Suprapubic skin (tissue), 4 donors: Measurements from ENCODE around the gene ZNF497. TPM values are rescaled to one million over a fixed set of nuclear protein-coding genes. Genes with fewer than 3 reads are reported as not detected.
A peak's percentile ranks its signal among the peaks of the same experiment; 100 is the strongest.

Source experiments
- DNase-seq, 2 donors: peaks; one replicate each; pipeline ENCODE4 v3.0.0-alpha.2; 2019; ENCODE audit warnings: low spot score in 2 of 2
- H3K27ac ChIP-seq: fragments of 200-600 bp; sonication (generic); one replicate; pipeline ENCODE4 v1.5.1; 2019
- H3K27me3 ChIP-seq: fragments of 200-600 bp; sonication (generic); one replicate; pipeline ENCODE4 v1.5.1; 2019
- H3K36me3 ChIP-seq: fragments of 200-600 bp; sonication (generic); one replicate; pipeline ENCODE4 v1.5.1; 2019
- H3K4me1 ChIP-seq: fragments of 200-600 bp; sonication (generic); one replicate; pipeline ENCODE4 v1.5.1; 2019
- H3K4me3 ChIP-seq: fragments of 200-600 bp; sonication (generic); one replicate; pipeline ENCODE4 v1.5.1; 2019; ENCODE audit warnings: mild to moderate bottlenecking
- H3K9me3 ChIP-seq: fragments of 200-600 bp; sonication (generic); one replicate; pipeline ENCODE4 v1.5.1; 2019
- CTCF ChIP-seq, 2 donors: fragments of 200-600 bp in 1 of 2; fragments of 450-650 bp in 1 of 2; sonication (generic) in 1 of 2; IDR thresholded peaks; one replicate each; pipeline ENCODE4 v1.5.1; 2016 to 2019; ENCODE audit warnings: antibody characterized with exemption in 2 of 2, mild to moderate bottlenecking in 1 of 2, moderate library complexity in 1 of 2
- EP300 ChIP-seq: sonication (generic); formaldehyde crosslinking; IDR thresholded peaks from one replicate; pipeline ENCODE4 v1.6.1; 2017; ENCODE audit warnings: antibody characterized with exemption
- POLR2A ChIP-seq, 2 donors: fragments of 450-650 bp; IDR thresholded peaks; one replicate each; pipeline ENCODE4 v1.6.1; 2017; ENCODE audit warnings: antibody characterized with exemption in 2 of 2, mild to moderate bottlenecking in 2 of 2, moderate library complexity in 2 of 2
- POLR2AphosphoS5 ChIP-seq, 3 donors: sonication (generic); formaldehyde crosslinking; IDR thresholded peaks; one replicate each; pipeline ENCODE4 v1.6.1; 2017; ENCODE audit warnings: antibody characterized with exemption in 3 of 3
- WGBS: methylation state at CpG from one replicate; pipeline ENCODE4 v1.1.5; 2018; 5-methylcytosine and 5-hydroxymethylcytosine counted together
- total RNA-seq, 4 donors: library from RNA; depleted of rRNA; stranded (reverse); fragments of >200 nt; gene quantifications; one replicate each; pipeline ENCODE4 v1.1.0, GENCODE V29; 2016

ZNF497 gene
- total RNA-seq, 4 donors from 2014 or later = 2.4 to 4.8 (median 3.4) TPM

- Histone ChIP-seq H3K9me3 (no peaks in the 10 kb centered on the region), H3K36me3 (peaks cover 41% of the 10 kb centered on the region), H3K27me3 (no peaks in the 10 kb centered on the region), H3K27ac (peak overlapping the region; percentile 55), H3K4me3 (peak overlapping the region; percentile 86), H3K4me1 (peaks cover 20% of the 10 kb centered on the region)
- TF ChIP-seq POLR2AphosphoS5 (IDR thresholded peaks at IDR 0.05) = no peak
- no peak for TF ChIP-seq EP300
- no peak for TF ChIP-seq CTCF (IDR thresholded peaks at IDR 0.05)
- no peak for TF ChIP-seq POLR2A (IDR thresholded peaks at IDR 0.05)
- WGBS = 14% methylated on average over 7 of the region's 7 CpGs
- DNase-seq = no peak
Measured at GRCh38 chr19:58304748-58305064, 57.8 kb downstream of the ZNF497 start.

Other genes starting within 250 kb of the ZNF497 start
- gene ZNF329, start 212.0 kb downstream of the ZNF497 start, total RNA-seq = 10 to 100 TPM in 1 of 4 donors, 1 to 10 TPM in 3; 6.5 to 11.6 (median 9.9) TPM
- 10 to 100 TPM; 26.8 to 70.2 (median 36.5) TPM for gene ZNF274, start 179.7 kb downstream of the ZNF497 start, total RNA-seq
- 10 to 100 TPM; 44.4 to 55.4 (median 48.9) TPM for gene ZNF544, start 133.8 kb downstream of the ZNF497 start, total RNA-seq
- 10 to 100 TPM in 1 of 4 donors, 1 to 10 TPM in 3; 8.3 to 15.6 (median 8.7) TPM for gene ZNF8, start 83.8 kb downstream of the ZNF497 start, total RNA-seq
- 10 to 100 TPM; 36.9 to 70.3 (median 42.1) TPM for gene ERVK3-1, start 57.4 kb downstream of the ZNF497 start, total RNA-seq
- gene ZSCAN22, start 35.8 kb downstream of the ZNF497 start, total RNA-seq = 1 to 10 TPM; 4.3 to 7.6 (median 5.6) TPM
- gene A1BG, start 9.3 kb downstream of the ZNF497 start, total RNA-seq = 10 to 100 TPM in 2 of 4 donors, 1 to 10 TPM in 2; 1.0 to 14.9 (median 8.1) TPM
- gene ZNF837, start 18.3 kb upstream of the ZNF497 start, total RNA-seq = 1 to 10 TPM; 2.6 to 6.2 (median 4.3) TPM
- gene RPS5, start 24.5 kb upstream of the ZNF497 start, total RNA-seq = 1,000 to 10,000 TPM; 1,253 to 2,519 (median 2,306) TPM
- 10 to 100 TPM in 2 of 4 donors, 1 to 10 TPM in 1, not detected in 1; 3.9 to 13.7 (median 13.6) TPM for gene RNF225, start 32.9 kb upstream of the ZNF497 start, total RNA-seq
- gene ZNF584, start 45.9 kb upstream of the ZNF497 start, total RNA-seq = 10 to 100 TPM; 15.8 to 21.2 (median 17.4) TPM
- gene ZNF132, start 77.4 kb upstream of the ZNF497 start, total RNA-seq = 1 to 10 TPM; 1.7 to 2.9 (median 2.3) TPM
- gene ZNF324B, start 88.9 kb upstream of the ZNF497 start, total RNA-seq = 10 to 100 TPM in 3 of 4 donors, 1 to 10 TPM in 1; 9.7 to 28.7 (median 13.8) TPM
- 10 to 100 TPM; 20.3 to 41.5 (median 25.6) TPM for gene ZNF324, start 104.3 kb upstream of the ZNF497 start, total RNA-seq
- gene ZNF446, start 113.6 kb upstream of the ZNF497 start, total RNA-seq = 10 to 100 TPM; 19.8 to 38.8 (median 24.0) TPM
- gene SLC27A5, start 149.2 kb upstream of the ZNF497 start, total RNA-seq = 10 to 100 TPM in 2 of 4 donors, 1 to 10 TPM in 2; 2.1 to 19.1 (median 10.7) TPM
- 10 to 100 TPM in 3 of 4 donors, 1 to 10 TPM in 1; 6.7 to 20.7 (median 15.8) TPM for gene ZBTB45, start 157.1 kb upstream of the ZNF497 start, total RNA-seq
- 100 to 1,000 TPM; 334 to 395 (median 360) TPM for gene TRIM28, start 181.3 kb upstream of the ZNF497 start, total RNA-seq
- gene CHMP2A, start 192.4 kb upstream of the ZNF497 start, total RNA-seq = 100 to 1,000 TPM in 3 of 4 donors, 10 to 100 TPM in 1; 96.1 to 120 (median 103) TPM
- gene UBE2M, start 195.9 kb upstream of the ZNF497 start, total RNA-seq = 10 to 100 TPM; 16.4 to 31.5 (median 21.7) TPM
- gene MZF1, start 210.6 kb upstream of the ZNF497 start, total RNA-seq = 10 to 100 TPM; 29.0 to 53.2 (median 37.5) TPM